Tibial nerve (tissue), 4 donors: Measurements from ENCODE around the gene SPACA4. TPM values are rescaled to one million over a fixed set of nuclear protein-coding genes. Genes with fewer than 3 reads are reported as not detected.

Experiments used
- total RNA-seq, 4 donors: library from RNA; depleted of rRNA; stranded (reverse); fragments of >200 nt; gene quantifications; one replicate each; pipeline ENCODE4 v1.1.0, GENCODE V29; 2016

Gene SPACA4
- total RNA-seq, 4 donors from 2014 or later, result not detected

Other genes with a start within 250 kb of the SPACA4 start
- gene TMEM143, start 242.8 kb upstream of the SPACA4 start, total RNA-seq, result 10 to 100 TPM in 2 of 4 donors, 1 to 10 TPM in 2; 8.3 to 14.4 (median 10.2) TPM
- gene SYNGR4, start 242.4 kb upstream of the SPACA4 start, total RNA-seq, result not detected
- gene KDELR1, start 215.2 kb upstream of the SPACA4 start, total RNA-seq, result 10 to 100 TPM; 51.3 to 78.6 (median 65.8) TPM
- gene GRIN2D, start 213.1 kb upstream of the SPACA4 start, total RNA-seq, result under 1 TPM; 0.42 to 0.90 (median 0.51) TPM
- 10 to 100 TPM; 15.1 to 33.1 (median 29.7) TPM for gene GRWD1, start 160.8 kb upstream of the SPACA4 start, total RNA-seq
- 1 to 10 TPM in 2 of 4 donors, under 1 TPM in 2; 0.44 to 4.1 (median 1.5) TPM for gene KCNJ14, start 151.2 kb upstream of the SPACA4 start, total RNA-seq
- 100 to 1,000 TPM in 1 of 4 donors, 10 to 100 TPM in 3; 56.7 to 114 (median 65.1) TPM for gene CYTH2, start 137.4 kb upstream of the SPACA4 start, total RNA-seq
- gene LMTK3, start 94.9 kb upstream of the SPACA4 start, total RNA-seq, result 1 to 10 TPM in 1 of 4 donors, under 1 TPM in 2, not detected in 1; under 0.01 to 1.8 (median 0.59) TPM
- not detected for gene SULT2B1, start 54.6 kb upstream of the SPACA4 start, total RNA-seq
- not detected for gene FAM83E, start 8.3 kb downstream of the SPACA4 start, total RNA-seq
- gene RPL18, start 12.4 kb downstream of the SPACA4 start, total RNA-seq, result 1,000 to 10,000 TPM; 2,253 to 3,141 (median 2,490) TPM
- 10 to 100 TPM; 28.0 to 34.7 (median 30.1) TPM for gene SPHK2, start 12.8 kb downstream of the SPACA4 start, total RNA-seq
- 10 to 100 TPM in 2 of 4 donors, 1 to 10 TPM in 2; 2.4 to 20.1 (median 10.1) TPM for gene DBP, start 30.6 kb downstream of the SPACA4 start, total RNA-seq
- 1 to 10 TPM; 3.1 to 5.4 (median 4.0) TPM for gene CA11, start 39.4 kb downstream of the SPACA4 start, total RNA-seq
- gene NTN5, start 66.3 kb downstream of the SPACA4 start, total RNA-seq, result 1 to 10 TPM in 3 of 4 donors, under 1 TPM in 1; 0.78 to 6.9 (median 2.2) TPM
- gene FUT2, start 89.2 kb downstream of the SPACA4 start, total RNA-seq, result under 1 TPM in 1 of 4 donors, not detected in 3; 0.44 TPM
- gene MAMSTR, start 113.0 kb downstream of the SPACA4 start, total RNA-seq, result 1 to 10 TPM; 2.7 to 7.2 (median 5.9) TPM
- gene RASIP1, start 133.9 kb downstream of the SPACA4 start, total RNA-seq, result 10 to 100 TPM; 12.3 to 23.3 (median 19.8) TPM
- under 1 TPM in 2 of 4 donors, not detected in 2; 0.21 to 0.30 TPM for gene IZUMO1, start 140.2 kb downstream of the SPACA4 start, total RNA-seq
- gene FUT1, start 145.9 kb downstream of the SPACA4 start, total RNA-seq, result 1 to 10 TPM in 3 of 4 donors, under 1 TPM in 1; 0.98 to 4.2 (median 2.4) TPM
- not detected for gene FGF21, start 148.8 kb downstream of the SPACA4 start, total RNA-seq
- 100 to 1,000 TPM in 1 of 4 donors, 10 to 100 TPM in 3; 75.8 to 108 (median 88.3) TPM for gene BCAT2, start 204.3 kb downstream of the SPACA4 start, total RNA-seq
- 10 to 100 TPM; 20.1 to 34.5 (median 26.3) TPM for gene HSD17B14, start 229.7 kb downstream of the SPACA4 start, total RNA-seq